Activated T-cell treated with anti-CD3 and anti-CD28 coated beads for 1 hour (primary cell): ENCODE data around the gene CMTM2.

Experiments
- DNase-seq: peaks from one replicate; pipeline ENCODE4 v3.0.0-alpha.2; 2020; ENCODE audit warnings: low read depth

CMTM2 gene

DNA sequence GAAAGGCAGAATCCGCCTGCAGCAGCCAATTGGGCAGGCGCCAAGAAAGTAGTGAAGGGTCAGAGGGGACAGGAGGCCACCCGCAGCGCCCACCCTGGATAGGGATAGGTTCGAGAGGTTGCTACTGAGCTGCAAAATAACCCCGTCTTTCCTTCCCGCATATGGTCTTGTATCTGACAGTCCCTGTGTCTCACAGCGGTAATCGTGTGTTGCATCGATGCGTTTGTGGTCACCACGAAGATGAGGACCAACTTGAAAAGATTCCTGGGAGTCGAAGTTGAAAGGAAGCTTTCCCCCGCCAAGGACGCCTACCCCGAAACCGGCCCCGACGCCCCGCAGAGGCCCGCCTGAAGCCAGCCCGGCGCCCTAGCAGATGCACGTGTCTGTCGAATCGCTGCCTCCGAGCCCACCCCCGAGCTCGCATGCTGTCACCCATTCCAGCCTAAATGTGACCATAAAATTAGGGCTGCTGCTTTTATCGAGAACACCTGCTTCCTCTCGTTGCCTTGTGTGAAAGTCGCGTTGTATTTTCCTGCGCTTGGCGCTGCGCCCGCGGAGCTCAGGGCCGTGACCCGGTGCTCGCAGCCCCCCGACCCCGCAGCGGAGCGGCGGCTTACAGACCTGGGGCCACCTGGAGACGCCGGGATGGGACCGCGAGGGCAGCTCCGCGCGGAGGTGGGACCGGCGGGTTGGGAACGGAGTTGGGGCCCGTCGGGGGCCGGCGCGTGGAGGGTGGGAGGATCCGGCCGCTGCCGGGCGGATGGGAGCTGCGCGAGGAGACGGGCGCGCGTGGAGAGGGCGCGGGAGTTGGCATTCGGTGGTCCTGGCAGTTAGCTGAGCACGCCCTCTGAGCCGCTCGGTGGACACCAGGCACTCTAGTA is at the start of gene CMTM2:
Gene CMTM2 (plus strand): TSS at position 813 of the 881 bp plus-strand sequence. CDS start 145 bp downstream, outside the sequence.
- no peak for DNase-seq

GRCh38 chr16:66529475-66529874 is 49.8 kb upstream of the CMTM2 start:
- DNase-seq, result no peak

DNA sequence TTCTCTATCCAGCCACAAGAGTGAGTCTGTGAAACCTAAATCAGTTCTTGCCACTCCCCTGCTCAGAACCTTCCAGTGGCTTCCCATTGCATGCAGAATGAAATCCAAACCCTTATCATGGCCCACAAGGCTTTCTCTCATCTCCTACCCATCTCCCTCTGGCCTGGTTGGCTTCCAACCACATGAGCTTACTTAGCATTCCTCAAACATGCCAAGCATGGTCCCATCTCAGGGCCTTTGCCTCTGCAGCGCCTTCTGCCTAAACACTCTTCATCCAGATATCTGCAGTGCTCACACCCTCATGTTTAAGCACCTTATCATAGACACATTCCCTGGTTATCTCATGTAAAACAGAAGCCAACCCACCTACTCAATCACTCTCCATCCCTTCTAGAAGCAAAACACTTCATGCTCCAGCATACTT is 44.9 kb upstream of the CMTM2 start:
- no peak for DNase-seq

- DNase-seq, result no peak
These were observed 42.7 kb upstream of the CMTM2 start for GRCh38 chr16:66536525-66536924.

DNA sequence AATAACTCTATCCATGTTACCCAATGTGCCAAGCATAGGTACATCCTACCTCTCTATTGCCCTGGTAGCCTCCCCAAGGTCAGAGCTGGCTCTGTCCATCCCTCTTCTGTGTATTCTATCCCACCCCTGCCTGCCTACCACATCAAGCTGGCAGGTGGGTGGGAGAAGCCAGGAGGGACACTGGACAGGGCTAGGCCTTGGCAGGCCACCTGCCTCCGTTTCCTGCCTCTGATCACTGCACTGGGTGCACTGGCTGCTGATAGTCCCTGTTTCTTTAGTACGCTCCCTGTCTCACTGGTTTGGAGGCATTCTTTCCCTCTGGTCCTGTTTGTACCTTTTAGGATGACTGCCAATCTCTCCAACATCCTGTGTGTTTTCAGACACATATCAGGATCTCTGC is 42.0 kb upstream of the CMTM2 start:
- DNase-seq, result no peak

GRCh38 chr16:66538910-66539309 is 40.4 kb upstream of the CMTM2 start:
- no peak for DNase-seq

DNA sequence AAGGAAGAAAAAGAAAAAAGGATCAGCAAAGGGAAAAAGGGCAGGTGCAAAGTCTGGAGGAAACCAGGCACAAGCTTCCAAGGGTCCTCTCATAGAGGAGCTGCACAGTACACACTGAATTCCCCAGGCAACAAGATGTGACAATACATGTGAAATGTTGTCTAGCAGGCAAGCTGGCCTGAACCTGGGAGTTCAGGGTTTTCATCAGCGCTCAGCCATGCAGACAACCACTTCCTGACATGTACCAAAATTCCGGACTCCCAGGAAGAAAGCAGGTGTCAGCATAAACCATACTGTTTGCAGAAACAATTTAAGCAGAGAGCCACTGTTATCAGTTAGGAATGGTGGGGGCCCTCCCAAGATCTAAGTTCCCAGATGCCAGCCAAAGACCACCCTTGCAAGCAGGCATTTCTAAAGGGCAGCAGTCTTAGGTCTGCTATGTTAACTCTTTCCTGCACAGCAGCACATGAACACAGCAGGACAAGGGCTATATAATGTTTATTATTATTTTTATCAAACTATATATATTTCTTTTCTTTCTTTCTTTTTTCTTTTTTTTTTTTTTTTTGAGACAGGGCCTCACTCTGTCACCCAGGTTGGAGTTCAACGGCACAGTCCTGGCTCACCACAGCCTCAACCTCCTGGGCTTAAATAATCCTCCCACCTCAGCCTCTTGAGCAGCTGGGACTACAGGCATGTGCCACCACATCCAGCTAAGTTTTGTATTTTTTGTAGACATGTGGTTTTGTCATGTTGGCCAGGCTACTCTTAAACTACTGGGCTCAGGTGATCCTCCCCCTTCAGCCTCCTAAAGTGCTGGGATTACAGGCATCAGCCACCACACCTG is 39.4 kb upstream of the CMTM2 start:
- no peak for DNase-seq

DNA sequence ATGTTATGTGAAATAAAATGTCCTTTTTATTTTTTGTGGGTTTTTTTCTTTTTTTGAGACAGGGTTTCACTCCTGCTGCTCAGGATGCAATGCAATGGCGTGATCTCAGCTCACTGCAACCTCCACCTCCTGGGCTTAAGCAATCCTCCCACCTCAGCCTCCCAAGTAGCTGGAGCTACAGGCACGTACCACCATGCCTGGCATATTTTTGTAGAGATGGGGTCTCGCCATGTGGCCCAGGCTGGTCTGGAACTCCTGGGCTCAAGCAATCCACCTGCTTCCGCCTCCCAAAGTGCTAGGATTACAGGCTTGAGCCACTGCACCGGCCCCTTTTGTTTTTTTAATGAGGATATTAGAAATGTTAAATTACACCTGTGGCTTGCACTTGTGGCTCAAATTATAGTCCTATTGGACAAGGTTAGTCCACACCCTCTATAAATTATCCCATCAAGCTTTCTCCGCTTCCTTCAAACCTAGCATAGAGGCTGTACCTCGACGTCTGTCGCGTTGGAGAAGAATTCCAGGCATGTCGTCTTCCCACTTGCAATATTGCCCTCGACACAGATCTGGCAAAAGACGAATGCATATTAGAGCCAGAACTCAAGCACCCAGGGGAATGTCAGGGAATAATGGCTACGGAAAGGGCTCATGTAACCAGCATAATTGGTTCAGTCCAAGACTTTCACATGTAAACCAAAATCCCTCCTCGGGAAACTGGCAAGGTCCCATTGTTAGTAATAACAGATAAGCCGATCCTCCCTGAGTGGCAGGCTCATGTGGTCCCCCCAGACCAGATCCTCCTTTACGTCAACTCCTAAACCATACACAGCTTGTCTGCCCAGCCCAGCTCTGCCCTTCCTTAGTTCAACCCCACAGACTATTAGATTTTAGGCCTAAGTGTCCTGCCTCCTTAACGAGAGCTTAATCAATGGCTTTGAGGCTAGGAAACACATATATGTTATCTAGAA is 37.6 kb upstream of the CMTM2 start:
- DNase-seq, result no peak

- DNase-seq, result no peak
These were observed 36.9 kb upstream of the CMTM2 start for GRCh38 chr16:66542396-66542795.

- no peak for DNase-seq
These were observed 35.7 kb upstream of the CMTM2 start for GRCh38 chr16:66543541-66543940.

GRCh38 chr16:66544016-66544757 is 35.1 kb upstream of the CMTM2 start:
- DNase-seq, result no peak

DNA sequence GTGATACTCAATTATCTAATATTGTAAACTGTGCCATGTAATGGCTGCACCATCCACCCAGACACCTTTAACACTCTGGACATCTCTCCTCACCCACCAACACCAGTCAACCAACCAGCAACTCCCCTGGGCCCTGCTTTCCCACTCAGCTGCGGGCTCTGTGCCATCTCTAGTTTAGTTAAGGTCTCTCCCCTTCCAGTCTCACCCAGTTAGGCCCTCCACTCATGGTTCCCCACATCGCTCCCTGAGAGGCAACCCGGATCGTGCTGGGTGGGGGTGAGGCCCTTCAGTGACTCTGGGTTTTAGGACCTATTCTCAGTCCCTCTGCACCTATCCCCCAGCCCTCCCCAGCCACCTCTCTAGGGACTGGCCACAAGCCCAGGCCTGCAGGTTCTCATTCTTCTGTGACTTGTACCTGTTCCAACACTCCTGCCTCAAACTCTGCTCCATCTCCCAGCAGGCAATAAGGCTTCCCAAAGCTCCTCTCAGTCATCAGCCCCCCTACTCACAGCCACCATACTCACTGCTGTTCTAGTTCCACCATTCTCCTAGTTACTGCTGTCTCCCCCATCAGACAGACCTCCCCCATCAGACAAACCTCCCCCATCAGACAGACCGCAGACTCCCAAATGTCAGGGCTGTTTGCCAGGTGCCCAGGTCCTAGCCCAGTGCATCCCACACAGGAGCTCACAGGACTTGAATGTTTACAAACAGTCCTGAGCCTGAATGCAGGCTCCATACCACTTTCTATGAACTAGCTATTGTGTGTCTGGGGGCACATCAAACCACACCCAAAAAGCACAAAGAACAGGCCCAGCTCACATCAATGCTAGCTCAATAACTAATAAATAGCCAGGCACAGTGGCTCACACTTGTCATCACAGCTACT is 31.9 kb upstream of the CMTM2 start:
- no peak for DNase-seq

GRCh38 chr16:66548068-66548467 is 31.2 kb upstream of the CMTM2 start:
- no peak for DNase-seq

DNA sequence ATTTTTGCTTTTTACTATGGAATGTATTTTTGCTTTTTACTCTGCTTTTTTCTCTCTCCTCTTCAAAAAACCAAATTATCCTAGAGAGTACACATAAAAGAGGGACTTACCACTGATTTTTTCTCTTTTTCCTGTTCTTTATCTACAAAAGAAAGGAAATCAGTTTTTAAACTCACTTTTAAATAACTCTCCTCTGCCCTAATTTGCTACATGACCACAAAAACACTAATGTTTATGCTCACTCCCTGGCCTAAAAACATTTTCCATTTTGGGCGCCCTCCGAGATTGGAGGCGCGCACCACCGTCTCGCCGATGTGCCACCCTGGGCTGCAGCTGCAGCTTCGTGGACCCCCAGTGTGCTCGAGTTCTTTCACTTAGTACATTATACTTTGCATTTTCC is 30.4 kb upstream of the CMTM2 start:
- no peak for DNase-seq

DNA sequence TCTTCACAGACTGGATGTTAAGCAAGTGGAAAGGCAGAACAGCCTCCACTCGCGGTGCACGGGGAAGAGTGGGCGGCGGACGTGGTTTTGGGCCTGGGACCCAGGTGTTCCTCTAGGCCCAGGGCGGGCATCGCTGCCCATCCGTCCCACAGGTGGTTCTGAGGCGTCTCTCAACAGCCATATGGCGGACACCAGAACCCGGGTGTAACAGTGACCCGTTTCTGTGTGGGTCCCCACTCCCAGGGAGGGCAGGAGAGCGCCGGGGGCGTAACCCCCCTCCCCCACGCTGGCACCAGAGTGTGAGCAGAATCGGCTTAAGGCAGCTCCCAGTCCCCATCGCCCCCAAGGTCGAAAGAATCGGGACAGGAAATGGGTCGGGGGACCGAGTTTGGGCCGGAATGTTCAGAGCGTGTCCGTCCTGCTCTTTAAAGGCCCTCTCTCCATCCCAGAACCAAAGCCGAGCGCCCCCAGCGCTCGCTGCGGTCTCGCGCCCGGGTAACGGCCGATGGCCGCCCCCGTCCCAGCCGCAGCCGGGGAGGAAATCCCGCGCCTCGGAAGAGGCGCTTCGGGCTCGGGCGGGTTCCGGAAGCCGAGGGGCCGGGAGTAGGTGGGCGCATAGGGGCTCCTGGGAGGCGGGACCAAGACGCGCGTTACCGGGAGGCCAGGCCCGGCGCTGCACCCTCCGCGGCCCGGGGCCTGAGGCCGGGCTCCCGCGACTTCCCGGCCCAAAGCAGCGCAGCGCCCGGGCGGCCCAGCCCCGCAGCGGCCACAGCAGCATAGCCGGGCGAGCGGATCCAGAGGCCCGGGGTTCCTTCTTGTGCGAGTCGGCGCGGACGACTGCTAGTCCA is 29.8 kb upstream of the CMTM2 start, which contains the start of gene TK2:
Gene TK2 (minus strand): TSS at position 839 of the 848 bp plus-strand sequence. CDS start 61 bp downstream, at position 778.
- DNase-seq, result peak; percentile 24

GRCh38 chr16:66551348-66551759 is 27.9 kb upstream of the CMTM2 start:
- peak; percentile 31 for DNase-seq

- no peak for DNase-seq
These were observed 27.4 kb upstream of the CMTM2 start for GRCh38 chr16:66551788-66552285.

DNA sequence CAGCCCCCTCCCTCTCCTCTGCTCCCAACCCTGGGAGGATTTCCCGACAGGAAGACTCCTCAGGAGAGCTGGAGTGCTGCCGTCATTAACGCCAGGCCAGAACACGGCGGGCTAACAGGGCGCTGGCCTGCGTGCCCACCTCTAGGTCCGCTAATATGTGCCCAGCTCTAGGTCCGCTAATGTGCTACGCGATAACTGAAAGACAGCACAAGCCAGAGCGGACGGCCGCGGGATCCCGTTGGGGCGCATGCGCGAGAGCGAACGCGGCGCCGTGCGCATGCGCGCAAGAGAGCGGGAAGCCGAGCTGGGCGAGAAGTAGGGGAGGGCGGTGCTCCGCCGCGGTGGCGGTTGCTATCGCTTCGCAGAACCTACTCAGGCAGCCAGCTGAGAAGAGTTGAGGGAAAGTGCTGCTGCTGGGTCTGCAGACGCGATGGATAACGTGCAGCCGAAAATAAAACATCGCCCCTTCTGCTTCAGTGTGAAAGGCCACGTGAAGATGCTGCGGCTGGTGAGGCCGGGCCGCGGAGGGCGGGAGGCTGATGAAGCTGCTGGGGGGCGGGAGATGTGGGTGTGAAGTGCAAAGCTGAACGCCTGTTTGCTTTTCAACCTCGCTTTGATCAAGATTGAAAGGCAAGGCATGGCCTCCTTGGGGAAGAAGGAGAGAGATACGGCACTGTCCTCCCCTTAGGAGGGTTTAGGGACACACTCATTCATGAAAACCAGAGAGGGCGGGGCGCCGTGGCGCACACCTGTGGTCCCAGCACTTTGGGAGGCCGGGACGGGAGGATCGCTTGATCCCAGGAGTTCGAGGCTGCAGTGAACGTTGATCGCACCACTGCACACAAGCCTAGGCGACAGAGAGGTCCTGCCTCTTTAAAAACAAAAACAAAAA is 26.7 kb upstream of the CMTM2 start, which contains the start of gene CKLF:
Gene CKLF (plus strand): TSS at position 291 of the 892 bp plus-strand sequence. CDS start 140 bp downstream, at position 431.
- DNase-seq, result peak; percentile 82
